ENCODE results near the gene ABTB2.

GRCh38 chr11:34235189-34235588 lies 122.6 kb downstream of the ABTB2 start:
- TF ChIP-seq CTCF (IDR thresholded peaks at IDR 0.05) (no peak), POLR2A (IDR thresholded peaks at IDR 0.05) (no peak)
